ENCODE measurements around the gene RNF168.
"Not testable (repeated sequence)": the region's sequence is repeated elsewhere in the genome, so short reads cannot be mapped to it uniquely, and the experiment has no call there.

RNF168 gene

DNA sequence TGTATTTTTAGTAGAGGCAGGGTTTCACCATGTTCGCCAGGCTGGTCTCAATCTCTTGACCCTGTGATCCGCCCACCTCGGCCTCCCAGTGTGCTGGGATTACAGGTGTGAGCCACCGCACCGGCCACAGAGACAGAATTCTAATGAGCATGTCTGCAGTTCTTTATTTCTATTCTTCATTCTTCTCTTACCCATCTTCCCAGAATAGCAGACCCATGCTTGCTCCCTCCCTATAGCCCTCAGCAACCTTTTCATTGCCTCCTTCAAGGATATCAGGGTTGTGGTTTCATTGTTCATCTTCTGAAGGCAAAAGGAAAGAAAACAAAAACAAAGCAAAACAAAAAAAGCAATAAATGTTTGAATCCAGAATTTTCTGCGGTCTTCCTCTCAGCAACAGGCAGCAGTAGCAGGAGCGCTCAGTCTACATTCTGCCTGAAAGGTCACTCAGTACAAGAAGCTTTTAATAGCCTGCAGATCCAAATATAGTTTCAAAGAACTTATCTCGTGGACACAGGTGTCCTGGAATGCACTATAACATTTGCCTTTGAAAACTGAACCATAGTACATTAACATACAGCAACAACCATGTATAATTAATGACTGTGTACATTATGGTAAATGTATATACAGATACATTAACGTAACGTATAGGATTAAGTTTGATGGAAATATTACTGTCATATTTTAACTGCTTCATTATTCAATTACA is 11.5 kb upstream of the RNF168 start, which contains the start of gene SMCO1:
TSS of gene SMCO1 (minus strand) at position 434 of the 709 bp plus-strand sequence. CDS start at position 297, 137 bp downstream.
- no peak for DNase-seq

GRCh38 chr3:196514350-196514716 is 10.8 kb upstream of the RNF168 start:
- no peak for DNase-seq

GRCh38 chr3:196513697-196514349 is 10.3 kb upstream of the RNF168 start:
- DNase-seq = no peak

- DNase-seq = not testable (repeated sequence)
Measured at GRCh38 chr3:196511646-196512425, 8.3 kb upstream of the RNF168 start.

DNA sequence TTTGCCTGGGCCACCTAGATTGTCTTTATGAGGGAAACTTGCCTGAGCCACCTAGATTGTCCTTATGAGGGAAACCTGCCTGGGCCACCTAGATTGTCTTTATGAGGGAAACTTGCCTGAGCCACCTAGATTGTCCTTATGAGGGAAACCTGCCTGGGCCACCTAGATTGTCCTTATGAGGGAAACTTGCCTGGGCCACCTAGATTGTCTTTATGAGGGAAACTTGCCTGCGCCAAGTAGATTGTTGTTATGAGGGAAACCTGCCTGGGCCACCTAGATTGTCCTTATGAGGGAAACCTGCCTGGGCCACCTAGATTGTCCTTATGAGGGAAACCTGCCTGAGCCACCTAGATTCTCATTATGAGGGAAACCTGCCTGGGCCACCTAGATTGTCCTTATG is 7.5 kb upstream of the RNF168 start:
- not testable (repeated sequence) for DNase-seq

DNA sequence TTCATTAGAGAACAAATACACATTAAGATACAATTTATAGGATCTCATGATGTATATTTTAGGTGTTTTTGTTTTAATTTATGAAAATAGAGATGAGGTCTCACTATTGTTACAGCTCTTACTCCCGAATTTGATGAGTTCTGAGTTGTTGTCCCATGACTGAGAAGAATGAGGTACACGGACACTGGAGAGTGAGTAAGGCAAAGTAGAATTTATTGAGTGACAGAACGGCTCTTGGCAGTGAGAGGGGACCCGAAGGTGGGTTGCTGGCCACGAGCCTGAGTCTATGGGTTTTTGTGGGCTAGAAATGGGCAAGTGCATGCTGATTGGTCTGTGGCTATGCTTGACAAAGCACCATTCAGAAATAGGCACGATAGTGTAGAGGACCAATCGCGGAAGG is 3.1 kb upstream of the RNF168 start:
- DNase-seq = no peak

- DNase-seq = no peak
Measured at GRCh38 chr3:196504556-196504955, 988 bp upstream of the RNF168 start.

DNA sequence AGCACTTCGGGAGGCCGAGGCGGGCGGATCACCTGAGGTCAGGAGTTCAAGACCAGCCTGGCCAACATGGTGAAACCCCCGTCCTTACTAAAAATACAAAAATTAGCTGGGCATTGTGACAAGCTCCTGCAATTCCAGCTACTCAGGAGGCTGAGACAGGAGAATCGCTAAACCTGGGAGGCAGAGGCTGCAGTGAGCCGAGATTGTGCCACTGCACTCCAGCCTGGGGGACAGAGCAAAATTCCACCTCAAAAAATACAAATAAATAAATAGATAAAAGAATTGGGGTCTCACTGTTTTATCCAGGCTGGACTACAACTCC is 470 bp upstream of the RNF168 start:
- not testable (repeated sequence) for DNase-seq

DNA sequence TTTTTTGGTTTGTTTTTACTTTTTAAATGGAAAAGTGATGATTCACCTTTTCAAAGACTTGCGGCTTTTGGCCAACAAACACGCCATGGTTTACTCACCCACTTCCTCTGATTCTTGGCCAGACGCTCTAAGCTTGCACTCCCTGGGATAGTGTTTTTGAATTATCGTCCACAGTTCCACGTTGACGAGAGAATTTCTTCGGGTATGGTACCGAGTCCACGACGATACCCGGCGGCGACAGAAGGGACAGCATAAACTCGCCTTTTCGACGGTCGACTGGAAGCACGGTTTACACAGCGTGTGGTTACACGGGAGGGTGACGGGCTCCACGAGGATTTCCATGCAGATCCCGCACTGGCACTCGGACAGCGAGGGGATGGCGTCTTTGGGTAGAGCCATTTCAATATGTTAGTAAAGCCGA is 783 bp downstream of the RNF168 start:
- peak; percentile 41 for DNase-seq

GRCh38 chr3:196501316-196502044 is 2.1 kb downstream of the RNF168 start:
- no peak for DNase-seq

- DNase-seq = no peak
Measured at GRCh38 chr3:196499807-196500524, 3.6 kb downstream of the RNF168 start.

- DNase-seq = no peak
Measured at GRCh38 chr3:196499061-196499460, 4.5 kb downstream of the RNF168 start.

DNA sequence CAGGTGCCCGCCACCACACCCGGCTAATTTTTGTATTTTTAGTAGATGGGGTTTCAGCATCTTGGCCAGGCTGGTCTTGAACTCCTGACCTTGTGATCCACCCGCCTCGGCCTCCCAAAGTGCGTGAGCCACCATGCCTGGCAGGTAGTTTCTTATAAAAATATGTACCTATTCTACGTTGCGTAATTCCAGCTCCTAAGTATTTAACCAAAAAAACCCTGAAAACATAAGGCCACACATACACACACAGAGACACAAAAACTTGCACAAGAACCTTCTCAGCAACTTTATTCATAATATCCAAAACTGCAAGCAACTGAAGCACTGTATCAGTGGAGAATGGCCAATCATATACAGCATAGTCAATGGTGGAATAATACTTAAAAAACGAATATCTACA is 5.3 kb downstream of the RNF168 start:
- no peak for DNase-seq

DNA sequence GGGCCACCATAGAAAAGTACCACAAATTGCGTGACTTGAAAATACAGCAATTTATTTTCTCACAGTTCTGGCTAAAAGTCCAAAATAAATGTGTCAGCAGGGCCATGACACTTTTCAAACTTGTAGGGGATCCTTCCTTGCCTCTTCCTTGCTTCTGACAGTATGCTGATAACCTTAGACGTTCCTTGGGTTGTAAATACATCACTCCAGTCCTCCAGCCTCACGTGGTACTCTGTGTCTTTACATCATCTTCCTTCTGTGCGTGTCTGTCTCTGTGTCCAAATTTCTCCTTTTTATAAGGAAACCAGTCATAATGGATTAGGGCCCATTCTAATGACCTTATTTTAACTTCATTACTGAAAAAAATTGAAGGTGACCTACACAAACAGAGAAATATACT is 7.4 kb downstream of the RNF168 start:
- DNase-seq = no peak

- DNase-seq = no peak
Measured at GRCh38 chr3:196493292-196493691, 10.3 kb downstream of the RNF168 start.

GRCh38 chr3:196492080-196492479 is 11.5 kb downstream of the RNF168 start:
- no peak for DNase-seq

- DNase-seq = no peak
Measured at GRCh38 chr3:196489747-196490146, 13.8 kb downstream of the RNF168 start.

DNA sequence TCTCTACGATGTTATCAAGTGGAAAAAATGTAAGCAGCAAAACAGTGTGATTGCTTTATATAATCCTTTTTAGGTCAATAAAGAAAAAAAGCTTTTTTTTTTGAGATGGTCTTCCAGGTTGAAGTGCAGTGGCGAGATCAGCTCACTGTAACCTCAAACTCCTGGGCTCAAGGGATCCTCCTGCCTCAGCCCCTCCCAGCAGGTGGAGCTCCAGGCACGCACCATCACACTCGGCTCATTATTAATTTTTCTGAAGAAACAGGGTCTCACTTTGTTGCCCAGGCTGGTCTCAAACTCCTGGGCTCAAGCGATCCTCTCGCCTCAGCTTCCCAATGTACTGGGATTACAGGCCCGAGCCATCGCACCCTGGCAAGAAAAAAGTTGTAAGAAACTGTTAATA is 17.3 kb downstream of the RNF168 start:
- no peak for DNase-seq

GRCh38 chr3:196477678-196478077 is 25.9 kb downstream of the RNF168 start:
- DNase-seq = no peak

GRCh38 chr3:196472286-196472685 is 31.3 kb downstream of the RNF168 start:
- DNase-seq = no peak

DNA sequence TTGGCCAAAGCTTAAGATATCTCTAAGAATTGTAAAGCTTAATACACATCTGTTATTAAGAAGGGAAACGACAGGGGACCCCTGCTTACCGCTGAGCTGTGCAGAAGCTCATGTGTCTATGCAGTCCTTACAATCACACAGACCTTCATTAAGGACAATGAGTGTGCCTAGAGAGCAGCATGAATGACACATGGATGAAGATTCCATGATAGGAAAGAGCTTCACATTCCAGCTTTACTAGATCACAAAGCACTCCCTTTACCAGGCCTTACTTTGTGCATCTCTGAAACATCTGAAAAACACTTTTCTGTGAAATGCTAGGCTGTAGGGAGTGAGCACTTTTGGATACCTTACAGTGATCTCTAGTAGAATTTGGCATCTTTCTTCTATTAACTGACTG is 32.0 kb downstream of the RNF168 start:
- no peak for DNase-seq

- DNase-seq = not testable (repeated sequence)
Measured at GRCh38 chr3:196470182-196470581, 33.4 kb downstream of the RNF168 start.

DNA sequence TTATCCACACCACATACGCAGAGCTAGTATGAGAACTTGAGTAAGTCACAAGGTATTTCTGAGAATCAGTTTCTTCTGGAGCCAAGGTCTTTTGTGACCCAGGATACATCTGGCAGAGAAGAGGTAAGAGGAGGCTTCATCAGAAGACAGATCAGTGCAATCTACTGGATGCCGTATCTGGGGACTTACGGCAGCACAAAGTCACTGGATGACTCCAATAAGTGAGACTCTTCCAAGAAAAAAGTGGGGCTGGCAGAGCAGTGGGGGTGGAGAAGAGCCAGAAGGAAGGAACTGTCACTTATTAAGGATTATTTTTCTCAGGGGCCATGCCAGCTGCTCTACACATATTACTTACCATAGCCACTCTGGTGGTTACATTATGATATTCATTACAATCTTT is 39.8 kb downstream of the RNF168 start:
- no peak for DNase-seq
